GM21390 (cell line): ENCODE data around the gene ZCCHC8.

ENCODE experiments used
- ATAC-seq: cut with Tn5 transposase; IDR thresholded peaks from one replicate; pipeline ENCODE4 v1.9.1; 2021; ENCODE audit not compliant: unreplicated experiment

The ZCCHC8 gene

GRCh38 chr12:122500685-122501488 is at the start of gene ZCCHC8:
ZCCHC8 (minus strand) TSS chr12:122500932; CDS start chr12:122500840, 92 bp downstream.
- ATAC-seq = peak; percentile 90

GRCh38 chr12:122547330-122547729 is 46.6 kb upstream of the ZCCHC8 start:
- ATAC-seq = no peak

GRCh38 chr12:122545855-122546254 is 45.1 kb upstream of the ZCCHC8 start:
- ATAC-seq = peak; percentile 75

GRCh38 chr12:122544537-122544936 is 43.8 kb upstream of the ZCCHC8 start:
- no peak for ATAC-seq

- no peak for ATAC-seq
Observed at GRCh38 chr12:122538496-122538895, 37.8 kb upstream of the ZCCHC8 start.

GRCh38 chr12:122537021-122537420 is 36.3 kb upstream of the ZCCHC8 start:
- no peak for ATAC-seq

GRCh38 chr12:122533856-122534255 is 33.1 kb upstream of the ZCCHC8 start:
- ATAC-seq = no peak

- ATAC-seq = no peak
Observed at GRCh38 chr12:122528992-122529391, 28.3 kb upstream of the ZCCHC8 start.

GRCh38 chr12:122528582-122528981 is 27.9 kb upstream of the ZCCHC8 start:
- ATAC-seq = no peak

GRCh38 chr12:122527478-122527944 is 26.8 kb upstream of the ZCCHC8 start:
- ATAC-seq = no peak

GRCh38 chr12:122526683-122527477 is 26.1 kb upstream of the ZCCHC8 start, which contains the start of the genes KNTC1 and RSRC2:
KNTC1 (plus strand) TSS chr12:122527249; CDS start chr12:122530064, 2,815 bp downstream.
RSRC2 (minus strand) TSS chr12:122526936; CDS start chr12:122526853, 83 bp downstream.
- ATAC-seq = peak; percentile 81

- ATAC-seq = no peak
Observed at GRCh38 chr12:122523846-122524718, 23.4 kb upstream of the ZCCHC8 start.

- no peak for ATAC-seq
Observed at GRCh38 chr12:122523280-122523679, 22.5 kb upstream of the ZCCHC8 start.

- no peak for ATAC-seq
Observed at GRCh38 chr12:122520676-122521075, 19.9 kb upstream of the ZCCHC8 start.

GRCh38 chr12:122519418-122519817 is 18.7 kb upstream of the ZCCHC8 start:
- ATAC-seq = no peak

GRCh38 chr12:122518908-122519307 is 18.2 kb upstream of the ZCCHC8 start:
- no peak for ATAC-seq

GRCh38 chr12:122517877-122518276 is 17.1 kb upstream of the ZCCHC8 start:
- ATAC-seq = no peak

GRCh38 chr12:122516544-122517361 is 16.0 kb upstream of the ZCCHC8 start:
- no peak for ATAC-seq

- ATAC-seq = no peak
Observed at GRCh38 chr12:122515275-122515674, 14.5 kb upstream of the ZCCHC8 start.

- ATAC-seq = no peak
Observed at GRCh38 chr12:122513660-122514059, 12.9 kb upstream of the ZCCHC8 start.
